GM12878 (cell line): ENCODE results near the gene HSP90AA1. TPM values are rescaled to one million over a fixed set of nuclear protein-coding genes. Genes with fewer than 3 reads are reported as not detected.
"Not testable (repeated sequence)": the region's sequence is repeated elsewhere in the genome, so short reads cannot be mapped to it uniquely, and the experiment has no call there.

Experiments used
- ATAC-seq: fragments of 200-7000 bp; cut with Tn5 transposase; 3 replicates; pipeline ENCODE4 v1.9.1; 2020; ENCODE audit warnings: mild to moderate bottlenecking, moderate library complexity
- BruUV-seq: library from RNA; stranded (reverse); fragments of 400-500 nt; replicated peaks from 2 replicates; lab custom pipeline; 2021; lab: Mats Ljungman, UMichigan
- CTCF ChIA-PET: fragments of 300-600 bp; sonication (Branson Sonifier 250); formaldehyde crosslinking; extraction: SDS; loops from one replicate; lab custom pipeline; 2021; ENCODE audit warnings: inconsistent platforms; lab: Yijun Ruan, JAX
- POLR2A ChIA-PET: fragments of 350-600 bp; formaldehyde crosslinking; extraction: SDS; loops from one replicate; lab custom pipeline; 2021; ENCODE audit warnings: inconsistent platforms; lab: Charles Lee
- RAD21 ChIA-PET: fragments of 300-600 bp; sonication (Branson Sonifier 250); formaldehyde crosslinking; loops from one replicate; lab custom pipeline; 2023; ENCODE audit warnings: antibody characterized with exemption; ENCODE audit not compliant: unreplicated experiment; lab: Charles Lee
- SMC1A ChIA-PET: fragments of 300-600 bp; sonication (Branson Sonifier 250); formaldehyde crosslinking; loops from one replicate; lab custom pipeline; 2023; ENCODE audit not compliant: unreplicated experiment, uncharacterized antibody; lab: Charles Lee
- DNase-seq: peaks from one replicate; pipeline ENCODE4 v3.0.0-alpha.2; 2011; ENCODE audit warnings: low read depth, low spot score
- FAIRE-seq: peaks from 3 replicates; lab custom pipeline; 2011; peaks lifted over from hg19 to GRCh38; lab: Jason Lieb, UNC
- H2AFZ ChIP-seq: 2 replicates; pipeline ENCODE4 v1.6.0; 2011; ENCODE audit warnings: low read depth, low read length, control low read depth; ENCODE audit not compliant: control insufficient read depth
- H3K27ac ChIP-seq: 2 replicates; pipeline ENCODE4 v1.5.1; 2011; ENCODE audit warnings: control low read depth; ENCODE audit not compliant: control insufficient read depth, insufficient read depth
- H3K27me3 ChIP-seq, 2 experiments: replicated peaks in 1 of 2; 2 replicates each; pipeline versions ENCODE4 v1.6.0 to v1.6.1; 2011; ENCODE audit warnings: low read length in 1 of 2; ENCODE audit not compliant: control insufficient read depth in 2 of 2, insufficient read depth in 2 of 2
- H3K36me3 ChIP-seq, 2 experiments: 2 replicates each; pipeline ENCODE4 v1.5.1; 2011; ENCODE audit warnings: low read length in 1 of 2; ENCODE audit not compliant: control insufficient read depth in 2 of 2, insufficient read depth in 2 of 2
- H3K4me1 ChIP-seq: 2 replicates; pipeline ENCODE4 v1.6.1; 2011; ENCODE audit warnings: mild to moderate bottlenecking, low read length, moderate library complexity, mixed read lengths; ENCODE audit not compliant: control insufficient read depth, insufficient read depth
- H3K4me2 ChIP-seq: 2 replicates; pipeline ENCODE4 v1.6.0; 2011; ENCODE audit warnings: control low read depth; ENCODE audit not compliant: control insufficient read depth, insufficient read depth
- H3K4me3 ChIP-seq: fragments of 200-600 bp; sonication (generic); 2 replicates; pipeline ENCODE4 v1.5.1; 2016
- H3K79me2 ChIP-seq: 2 replicates; pipeline ENCODE4 v1.6.0; 2011; ENCODE audit warnings: low read length; ENCODE audit not compliant: control insufficient read depth, insufficient read depth
- H3K9ac ChIP-seq: 2 replicates; pipeline ENCODE4 v1.8.0; 2011; ENCODE audit warnings: low read length, control low read depth, mixed read lengths; ENCODE audit not compliant: control insufficient read depth, insufficient read depth
- H3K9me3 ChIP-seq: replicated peaks from 3 replicates; pipeline ENCODE4 v1.5.1; 2011; ENCODE audit warnings: mild to moderate bottlenecking, low read length; ENCODE audit not compliant: control insufficient read depth, insufficient read depth
- H4K20me1 ChIP-seq: 2 replicates; pipeline ENCODE4 v1.6.0; 2011; ENCODE audit not compliant: control insufficient read depth, insufficient read depth
- E4F1 ChIP-seq: fragments of 450-650 bp; IDR thresholded peaks from 2 replicates; pipeline ENCODE4 v1.6.1; 2018; ENCODE audit warnings: borderline replicate concordance, mild to moderate bottlenecking; ENCODE audit not compliant: partially characterized antibody
- FOXK2 ChIP-seq: fragments of 450-650 bp; IDR thresholded peaks from 2 replicates; pipeline ENCODE4 v1.6.1; 2017; ENCODE audit warnings: mild to moderate bottlenecking, moderate library complexity
- NFYB ChIP-seq: IDR thresholded peaks from 2 replicates; pipeline ENCODE4 v1.6.1; 2011; ENCODE audit warnings: low read depth, mild to moderate bottlenecking, low read length, improper control_type of control experiment, moderate library complexity; ENCODE audit not compliant: insufficient read depth
- WGBS: methylation state at CpG from one replicate; pipeline ENCODE4 v1.1.6; 2016; ENCODE audit warnings: low lambda C conversion rate; ENCODE audit not compliant: insufficient replicate concordance, insufficient coverage; ENCODE audit errors: missing lambda C conversion rate; 5-methylcytosine and 5-hydroxymethylcytosine counted together
- in situ Hi-C: fragments of 300-500 bp; cut with MboI; formaldehyde crosslinking; loops from 9 replicates; pipeline ENCODE4 v1.14.3; 2018; ENCODE audit warnings: mixed read lengths
- intact Hi-C: fragments of 100-400 bp; cut with micrococcal nuclease; formaldehyde crosslinking; loops from one replicate; pipeline ENCODE4 v1.14.2; 2022; ENCODE audit not compliant: unreplicated experiment
- polyA plus RNA-seq, 11 experiments: library from polyadenylated mRNA; depleted of rRNA in 4 of 11; unstranded in 6 of 11; stranded (reverse) in 5 of 11; fragments of >200 nt; fragmentation: Nextera tagmentation in 4 of 11; fragmentation: Illumina TruSeq in 1 of 11; extraction: Ambion mirVana in 4 of 11; extraction: Trizol in 1 of 11; gene quantifications; 1 replicate in 1 of 11; 2 replicates in 10 of 11; pipeline versions ENCODE4 v1.2.1 to v1.2.3, GENCODE V29; 2011 to 2016; ENCODE audit warnings: inconsistent platforms in 2 of 11, missing spikeins in 2 of 11, low read depth in 1 of 11
- total RNA-seq, 4 experiments: library from RNA; depleted of rRNA in 3 of 4; stranded (reverse); fragments of >200 nt in 3 of 4; fragmentation: Illumina TruSeq in 1 of 4; extraction: Trizol in 1 of 4; gene quantifications; 2 replicates each; pipeline versions ENCODE4 v1.2.1 to v1.2.3, GENCODE V29; 2013 to 2021

Gene HSP90AA1
- total and polyA plus RNA-seq, 10 of the 15 experiments (the other 5 are each of a cell fraction or from before 2014, with no cell fraction given), result 262 to 1,315 (median 635) TPM

- TF ChIP-seq FOXK2 (no peak), NFYB (no peak), E4F1 (no peak)
These were observed 20.8 kb downstream of the HSP90AA1 start (continued) for GRCh38 chr14:102066041-102066451.

GRCh38 chr14:102064590-102064989, 22.3 kb downstream of the HSP90AA1 start:
- ChIA-PET RAD21 (interaction anchor here (1.2 kb wide), 1 partner anchor 249 kb away, joined by 3 read pairs; no protein-coding TSS in a partner anchor), CTCF (interaction anchor here (0.9 kb wide), 1 partner anchor 26 kb away, joined by 5 read pairs; no protein-coding TSS in a partner anchor), SMC1A (interaction anchor here (0.6 to 0.8 kb wide), 2 partner anchors 34 to 77 kb away, joined by 3 read pairs; no protein-coding TSS in a partner anchor)
- H3K4me1 ChIP-seq, H3K4me3 ChIP-seq, H3K27ac ChIP-seq, H2AFZ ChIP-seq, POLR2A ChIA-PET, FAIRE-seq, H3K9ac ChIP-seq, intact Hi-C loops, H3K79me2 ChIP-seq, in situ Hi-C loops, H4K20me1 ChIP-seq, DNase-seq, H3K4me2 ChIP-seq, BruUV-seq, ATAC-seq, H3K27me3 ChIP-seq, H3K36me3 ChIP-seq, H3K9me3 ChIP-seq: not testable (repeated sequence)
- WGBS, result 72% methylated on average over 8 of the region's 8 CpGs
